GM13977 (cell line): ENCODE results near the gene PNLIPRP2.

ENCODE experiments used
- DNase-seq: peaks from one replicate; pipeline ENCODE4 v3.0.0; 2012; ENCODE audit warnings: low spot score
- CTCF ChIP-seq: IDR thresholded peaks from 2 replicates; pipeline ENCODE4 v1.5.1; 2012; ENCODE audit warnings: mild to moderate bottlenecking, control low read depth; ENCODE audit not compliant: insufficient read depth; ENCODE audit errors: extremely low read depth, missing control alignments
- in situ Hi-C: fragments of 300-500 bp; cut with MboI; formaldehyde crosslinking; loops from one replicate; pipeline ENCODE4 v1.12.0; 2022; ENCODE audit warnings: low sequenced_read_pairs, low pct_unique_long_range_greater_than_20kb, mixed read lengths, inconsistent platforms; ENCODE audit not compliant: unreplicated experiment

Gene PNLIPRP2

DNA sequence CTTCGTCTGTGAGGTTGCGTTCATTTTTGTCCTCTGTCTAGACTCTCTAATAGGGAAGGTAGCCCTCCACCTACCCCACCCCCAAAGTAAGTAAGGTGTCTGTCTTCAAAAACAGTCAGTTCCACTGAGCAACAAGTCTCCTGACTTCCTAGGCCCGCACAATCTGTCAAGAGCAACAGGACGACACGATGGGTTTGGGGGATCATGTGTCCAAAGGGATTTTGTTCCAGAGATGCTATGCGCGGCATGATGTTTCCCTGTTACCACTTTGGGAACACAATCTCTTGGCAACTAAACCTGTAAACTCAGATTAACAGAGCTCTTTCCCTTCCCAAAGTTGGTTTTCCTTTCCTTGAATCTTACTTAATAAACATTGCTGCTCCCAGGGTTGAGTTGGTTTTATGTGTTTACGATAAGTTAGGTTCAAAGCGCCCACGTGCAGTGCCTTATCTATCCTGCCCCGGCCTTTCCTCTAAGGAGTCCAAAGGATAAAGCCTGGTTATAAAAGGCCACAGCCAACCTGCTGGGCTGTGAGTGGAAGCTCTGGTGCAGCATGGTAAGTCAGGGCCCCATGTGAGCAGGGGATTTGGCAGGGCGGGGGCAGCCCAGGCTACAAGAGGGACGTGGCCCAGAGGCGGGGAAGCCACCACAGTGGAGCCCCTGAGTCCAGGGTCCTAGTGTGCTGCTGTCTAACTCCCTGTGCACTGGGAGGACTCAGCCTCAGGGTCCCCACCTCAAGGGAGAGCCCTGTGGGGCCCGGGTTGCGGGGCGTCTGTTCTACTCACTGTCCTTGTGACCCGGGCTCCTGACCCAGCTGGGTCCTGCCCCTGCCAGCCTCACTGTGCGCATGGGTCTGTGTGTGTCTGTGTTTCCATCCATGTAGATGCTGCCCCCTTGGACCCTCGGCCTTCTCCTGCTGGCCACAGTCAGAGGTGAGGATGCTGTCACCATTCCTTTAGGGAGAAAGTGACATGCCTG is at the start of gene PNLIPRP2:
TSS of gene PNLIPRP2 (plus strand) at position 531 of the 978 bp plus-strand sequence.
- in situ Hi-C loops: no loop called here
- DNase-seq: no peak
- no peak for TF ChIP-seq CTCF

- no peak for DNase-seq
- in situ Hi-C loops: no loop called here
- no peak for TF ChIP-seq CTCF
Observed at GRCh38 chr10:116574797-116575196, 46.0 kb upstream of the PNLIPRP2 start.

GRCh38 chr10:116587878-116588591 is 32.7 kb upstream of the PNLIPRP2 start:
- in situ Hi-C loops: no loop called here
- DNase-seq: no peak
- TF ChIP-seq CTCF: no peak

DNA sequence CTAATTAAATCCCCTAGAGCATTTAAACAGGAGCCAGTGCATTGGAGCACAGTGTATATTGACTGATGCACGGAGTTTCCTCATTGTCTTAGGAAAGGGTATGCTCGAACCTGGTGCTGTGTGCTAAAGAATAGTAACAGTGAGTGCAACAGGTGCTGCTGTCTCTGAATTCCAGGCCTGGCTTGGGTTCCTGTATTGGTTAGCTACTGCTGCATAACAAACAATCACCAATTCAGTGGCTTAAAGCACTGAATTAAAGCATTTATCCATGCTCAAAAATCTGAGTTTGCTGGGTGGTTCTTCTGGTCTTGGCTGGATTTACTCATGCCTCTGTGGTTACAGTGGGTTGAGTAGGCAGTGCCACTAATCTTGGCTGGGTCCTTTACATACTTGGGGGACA is 31.8 kb upstream of the PNLIPRP2 start:
- no peak for TF ChIP-seq CTCF
- in situ Hi-C loops: no loop called here
- no peak for DNase-seq

- TF ChIP-seq CTCF: no peak
- in situ Hi-C loops: no loop called here
- DNase-seq: no peak
Observed at GRCh38 chr10:116589926-116590325, 30.8 kb upstream of the PNLIPRP2 start.

GRCh38 chr10:116590590-116591444 is 29.9 kb upstream of the PNLIPRP2 start, which contains the start of gene PNLIPRP1:
Gene PNLIPRP1, plus strand, starts transcription at chr10:116590959. Its CDS starts 171 bp downstream, at chr10:116591130.
- no peak for TF ChIP-seq CTCF
- no peak for DNase-seq
- in situ Hi-C loops: no loop called here
